DOHH2 (cell line): ENCODE results near the gene NUDT16L1.

ENCODE experiments used
- H3F3A ChIP-seq: fragments of 200-600 bp; sonication (generic), shearing (Covaris generic); 2 replicates; pipeline ENCODE4 v1.6.0; 2016; ENCODE audit warnings: antibody characterized with exemption, mild to moderate bottlenecking; ENCODE audit not compliant: control insufficient read depth, insufficient read depth
- H3K27ac ChIP-seq: fragments of 200-600 bp; sonication (generic); 2 replicates; pipeline ENCODE4 v1.5.1; 2014; ENCODE audit warnings: low read depth, mild to moderate bottlenecking, low read length, moderate library complexity
- H3K27me3 ChIP-seq: fragments of 200-600 bp; sonication (generic); 2 replicates; pipeline ENCODE4 v1.6.1; 2014; ENCODE audit warnings: mild to moderate bottlenecking, low read length, mixed read lengths; ENCODE audit not compliant: control insufficient read depth
- H3K36me3 ChIP-seq: fragments of 200-600 bp; sonication (generic); 2 replicates; pipeline ENCODE4 v1.6.1; 2014; ENCODE audit warnings: mild to moderate bottlenecking, low read length, moderate library complexity, mixed read lengths; ENCODE audit not compliant: control insufficient read depth
- H3K4me1 ChIP-seq: fragments of 200-600 bp; sonication (generic); 2 replicates; pipeline ENCODE4 v1.6.1; 2014; ENCODE audit warnings: mild to moderate bottlenecking, low read length, mixed read lengths; ENCODE audit not compliant: control insufficient read depth
- H3K4me2 ChIP-seq: fragments of 200-600 bp; sonication (generic); 2 replicates; pipeline ENCODE4 v1.6.0; 2014; ENCODE audit warnings: mild to moderate bottlenecking, low read length, moderate library complexity
- H3K4me3 ChIP-seq: fragments of 200-600 bp; sonication (generic); 2 replicates; pipeline ENCODE4 v1.5.1; 2014; ENCODE audit warnings: mild to moderate bottlenecking, low read length, mixed read lengths
- H3K79me2 ChIP-seq: fragments of 200-600 bp; sonication (generic); 2 replicates; pipeline ENCODE4 v1.6.1; 2014; ENCODE audit warnings: mild to moderate bottlenecking, low read length, mixed read lengths; ENCODE audit not compliant: control insufficient read depth
- H3K9me2 ChIP-seq: fragments of 200-600 bp; sonication (generic); replicated peaks from 2 replicates; pipeline ENCODE4 v1.6.1; 2014; ENCODE audit warnings: mild to moderate bottlenecking, low read length, mixed read lengths; ENCODE audit not compliant: control insufficient read depth
- H3K9me3 ChIP-seq: fragments of 200-600 bp; sonication (generic); 2 replicates; pipeline ENCODE4 v1.6.1; 2014; ENCODE audit warnings: antibody characterized with exemption, low read length, mixed read lengths; ENCODE audit not compliant: control insufficient read depth, insufficient read depth
- H4K20me1 ChIP-seq: fragments of 200-600 bp; sonication (generic); 2 replicates; pipeline ENCODE4 v1.6.0; 2014; ENCODE audit warnings: low read depth, mild to moderate bottlenecking, antibody characterized with exemption, low read length, moderate library complexity; ENCODE audit not compliant: control insufficient read depth, insufficient read depth
- CTCF ChIP-seq: fragments of 200-600 bp; sonication (generic); IDR thresholded peaks from one replicate; pipeline ENCODE4 v1.5.1; 2014; ENCODE audit warnings: antibody characterized with exemption, mild to moderate bottlenecking, low read depth, low read length; ENCODE audit not compliant: poor library complexity, severe bottlenecking
- EZH2phosphoT487 ChIP-seq: fragments of 200-600 bp; sonication (generic); IDR thresholded peaks from 2 replicates; pipeline ENCODE4 v1.6.1; 2017; ENCODE audit warnings: borderline replicate concordance, mild to moderate bottlenecking, antibody characterized with exemption, low read length, moderate library complexity, mixed read lengths

NUDT16L1 gene

GRCh38 chr16:4651827-4652226 lies 41.5 kb upstream of the NUDT16L1 start:
- H3K9me2 ChIP-seq = no peaks in the 10 kb centered on the region
- H3K4me2 ChIP-seq = no peak overlapping the region
- peaks cover 26% of the 10 kb centered on the region for H3K36me3 ChIP-seq
- H3K4me3 ChIP-seq = no peak overlapping the region
- no peaks in the 10 kb centered on the region for H4K20me1 ChIP-seq
- no peak overlapping the region for H3K27ac ChIP-seq
- H3K9me3 ChIP-seq = no peaks in the 10 kb centered on the region
- H3K79me2 ChIP-seq = peaks cover 12% of the 10 kb centered on the region
- H3K4me1 ChIP-seq = no peaks in the 10 kb centered on the region
- H3F3A ChIP-seq = no peaks in the 10 kb centered on the region
- H3K27me3 ChIP-seq = no peaks in the 10 kb centered on the region
- TF ChIP-seq CTCF (no peak), EZH2phosphoT487 (no peak)

DNA sequence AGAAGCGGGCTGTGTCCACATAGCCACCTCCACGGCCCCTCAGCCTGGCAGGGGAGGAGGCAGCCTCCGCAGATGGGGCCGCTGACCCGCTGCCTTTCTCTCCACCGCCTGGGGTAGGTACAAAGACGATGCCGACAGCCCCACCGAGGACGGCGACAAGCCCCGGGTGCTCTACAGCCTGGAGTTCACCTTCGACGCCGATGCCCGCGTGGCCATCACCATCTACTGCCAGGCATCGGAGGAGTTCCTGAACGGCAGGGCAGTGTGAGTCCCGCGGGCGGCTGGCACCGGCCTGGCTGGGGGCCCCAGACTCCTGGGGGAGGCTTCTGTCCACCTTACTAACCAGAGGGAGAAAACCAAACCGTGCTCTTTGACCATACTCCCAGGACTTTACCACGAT lies 40.8 kb upstream of the NUDT16L1 start:
- H3K4me1 ChIP-seq = no peaks in the 10 kb centered on the region
- H3K27me3 ChIP-seq = no peaks in the 10 kb centered on the region
- TF ChIP-seq CTCF (no peak), EZH2phosphoT487 (no peak)
- no peak overlapping the region for H3K4me3 ChIP-seq
- H3K9me2 ChIP-seq = no peaks in the 10 kb centered on the region
- no peaks in the 10 kb centered on the region for H4K20me1 ChIP-seq
- H3K4me2 ChIP-seq = no peak overlapping the region
- H3K36me3 ChIP-seq = peaks cover 26% of the 10 kb centered on the region
- peaks cover 8% of the 10 kb centered on the region for H3K79me2 ChIP-seq
- no peaks in the 10 kb centered on the region for H3F3A ChIP-seq
- H3K27ac ChIP-seq = no peak overlapping the region
- H3K9me3 ChIP-seq = no peaks in the 10 kb centered on the region

GRCh38 chr16:4654011-4654963 lies 39.1 kb upstream of the NUDT16L1 start:
- no peaks in the 10 kb centered on the region for H3K27me3 ChIP-seq
- H3K4me2 ChIP-seq = no peak overlapping the region
- no peaks in the 10 kb centered on the region for H3K4me1 ChIP-seq
- no peaks in the 10 kb centered on the region for H3F3A ChIP-seq
- no peaks in the 10 kb centered on the region for H4K20me1 ChIP-seq
- TF ChIP-seq EZH2phosphoT487 = no peak
- TF ChIP-seq CTCF = no peak
- H3K4me3 ChIP-seq = no peak overlapping the region
- peaks cover 2% of the 10 kb centered on the region; the same call in 1 of the 2 replicates for H3K79me2 ChIP-seq
- H3K36me3 ChIP-seq = peaks cover 26% of the 10 kb centered on the region
- no peaks in the 10 kb centered on the region for H3K9me3 ChIP-seq
- H3K27ac ChIP-seq = no peak overlapping the region
- no peaks in the 10 kb centered on the region for H3K9me2 ChIP-seq
